GM11168 (cell line): ENCODE results near the gene RAB5B.

Experiments
- in situ Hi-C: fragments of 300-500 bp; cut with MboI; formaldehyde crosslinking; loops from one replicate; pipeline ENCODE4 v1.12.0; 2022; ENCODE audit warnings: low sequenced_read_pairs; ENCODE audit not compliant: unreplicated experiment

Gene RAB5B

DNA sequence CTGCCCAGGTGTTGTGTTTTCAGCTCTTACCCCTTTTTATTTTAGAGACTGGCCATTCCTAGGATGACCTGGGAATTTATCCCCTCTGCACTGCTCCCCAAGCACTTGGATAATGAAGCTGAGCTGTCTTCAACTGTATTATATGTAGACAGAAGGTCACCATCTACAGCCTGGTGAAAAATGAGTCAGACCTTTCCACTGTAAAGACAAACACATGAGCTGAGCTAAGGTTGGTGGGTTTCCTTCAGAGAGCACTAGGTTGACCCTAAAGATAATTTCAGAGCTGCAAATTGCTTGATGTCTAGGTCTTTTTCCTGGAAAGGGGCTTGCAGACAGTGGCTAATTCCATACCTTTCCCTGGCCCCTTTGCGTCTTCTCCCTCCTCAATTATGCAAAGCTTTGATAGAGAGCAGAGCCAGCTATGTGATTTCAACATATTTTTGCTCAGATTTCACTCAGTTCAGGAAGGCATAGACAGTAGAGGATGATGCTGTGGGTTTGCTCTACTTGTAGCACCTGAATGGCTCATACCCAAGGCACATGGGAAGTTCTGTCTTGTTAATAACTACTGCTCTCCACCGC lies 37.7 kb downstream of the RAB5B start:
- in situ Hi-C loops = no loop called here

DNA sequence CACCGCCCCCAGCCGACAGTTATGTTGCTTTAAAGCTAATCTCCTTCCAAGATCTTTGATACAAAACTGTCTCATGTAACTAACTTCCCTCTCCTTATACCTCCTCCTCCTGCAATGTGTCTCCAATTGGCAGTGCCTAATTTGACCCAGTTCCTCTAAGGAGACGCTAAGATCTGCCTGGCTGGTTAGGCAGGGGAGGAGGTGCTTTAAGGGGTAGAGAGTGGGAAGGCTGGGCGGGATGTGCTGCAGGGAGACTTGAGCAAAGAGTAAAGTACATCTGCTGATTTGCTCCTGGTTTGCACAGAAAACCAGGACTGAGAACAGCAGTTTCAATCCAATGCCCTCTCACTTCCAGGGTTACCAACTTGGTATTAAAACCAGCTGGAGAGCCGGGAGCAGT lies 39.6 kb downstream of the RAB5B start:
- in situ Hi-C loops = no loop called here

DNA sequence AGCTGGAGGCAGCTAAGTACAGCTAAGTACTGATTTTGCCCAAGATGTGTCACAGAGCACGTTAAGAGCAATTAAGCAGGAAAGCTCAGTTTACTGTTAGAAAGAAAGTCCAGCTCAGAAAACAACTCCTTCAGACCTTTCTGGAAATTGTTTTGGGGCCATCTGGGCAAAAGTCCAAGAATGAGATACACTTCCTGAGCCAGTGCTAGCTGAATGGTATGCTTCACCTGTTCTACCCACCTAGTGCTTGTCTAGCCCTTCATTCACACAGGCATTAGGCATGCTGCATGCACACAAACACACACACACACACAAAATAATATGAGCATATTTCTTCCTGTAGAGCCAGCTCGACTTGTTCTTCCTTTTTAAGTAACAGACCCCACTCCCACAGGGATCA lies 40.3 kb downstream of the RAB5B start:
- in situ Hi-C loops = no loop called here

DNA sequence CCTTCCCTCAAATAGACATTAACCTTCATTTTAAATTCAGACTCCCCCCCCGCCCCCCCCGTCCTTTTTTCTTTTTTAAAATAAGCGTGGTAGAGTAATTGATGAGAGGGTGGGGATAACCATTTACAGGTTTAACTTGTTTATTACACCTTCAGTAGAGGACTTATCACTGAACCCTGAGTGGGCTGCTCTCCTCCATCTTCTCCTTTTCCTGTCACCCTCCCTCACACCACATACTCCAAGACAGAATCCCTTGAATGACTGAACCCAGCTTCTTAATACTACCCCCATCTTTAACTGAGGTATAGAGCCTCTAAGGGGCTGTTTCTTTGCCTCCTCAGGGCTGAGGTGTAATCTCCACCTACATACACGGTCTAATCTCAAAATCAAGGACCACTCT lies 43.3 kb downstream of the RAB5B start:
- in situ Hi-C loops = no loop called here

DNA sequence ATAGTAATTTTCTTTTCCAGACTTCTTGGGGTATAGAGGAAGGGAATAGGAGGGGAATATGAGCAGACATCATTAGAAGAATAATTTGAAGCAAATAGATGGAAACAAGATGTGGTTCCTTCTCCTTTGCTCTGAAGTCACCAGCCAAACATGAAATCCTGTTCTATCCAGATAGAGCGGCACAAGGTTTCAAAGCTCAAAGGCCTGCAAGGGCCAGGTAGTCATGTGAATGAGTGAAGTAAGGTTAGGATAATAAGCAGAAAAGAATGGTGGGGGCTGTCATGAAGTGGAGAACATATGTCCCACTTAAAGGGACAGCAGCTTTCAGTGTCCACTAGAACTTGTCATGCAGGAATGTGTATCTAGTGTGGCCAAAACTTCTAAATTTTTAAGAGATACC lies 44.5 kb downstream of the RAB5B start:
- in situ Hi-C loops = no loop called here

DNA sequence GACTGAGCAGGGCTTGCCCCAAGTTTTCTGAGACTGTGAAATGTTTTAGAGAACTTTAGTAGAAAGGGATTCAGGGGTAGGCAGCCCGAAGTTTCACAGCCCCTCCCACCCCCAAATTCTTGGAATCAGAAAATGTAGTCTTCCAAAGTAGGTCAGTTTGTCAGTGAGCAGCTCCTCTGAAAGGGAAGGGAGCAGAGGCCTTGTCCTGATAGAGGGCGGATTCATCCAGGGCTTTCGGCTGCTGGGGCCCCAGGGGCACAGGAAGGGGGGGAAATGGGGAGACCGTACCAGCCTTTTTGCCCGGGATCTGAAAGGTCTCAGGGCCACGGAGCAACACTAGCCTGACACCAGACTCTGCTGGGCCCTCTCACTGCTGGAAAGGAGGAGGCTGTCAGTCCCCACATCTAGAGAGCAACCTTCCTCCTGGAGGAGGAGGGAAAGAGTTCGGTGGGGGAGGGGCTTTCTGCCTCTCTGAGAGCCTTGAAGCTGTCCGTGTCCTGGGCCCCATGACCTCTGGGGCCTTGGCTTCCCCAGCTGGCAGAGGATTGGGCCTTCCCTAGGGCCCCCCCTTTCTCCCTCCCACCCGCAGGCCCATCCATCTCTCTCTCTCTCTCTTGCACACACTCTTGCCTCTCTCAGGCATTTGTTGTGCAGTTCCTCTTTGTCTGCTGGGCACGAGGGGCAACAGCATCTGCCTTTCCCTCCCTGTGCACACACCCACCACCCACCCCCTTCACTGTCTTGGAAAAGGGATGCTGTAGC lies 46.7 kb downstream of the RAB5B start, which contains the start of gene IKZF4:
Gene IKZF4 (plus strand): TSS at position 621 of the 762 bp plus-strand sequence. CDS start 451 bp downstream, outside the sequence.
- in situ Hi-C loops = no loop called here

DNA sequence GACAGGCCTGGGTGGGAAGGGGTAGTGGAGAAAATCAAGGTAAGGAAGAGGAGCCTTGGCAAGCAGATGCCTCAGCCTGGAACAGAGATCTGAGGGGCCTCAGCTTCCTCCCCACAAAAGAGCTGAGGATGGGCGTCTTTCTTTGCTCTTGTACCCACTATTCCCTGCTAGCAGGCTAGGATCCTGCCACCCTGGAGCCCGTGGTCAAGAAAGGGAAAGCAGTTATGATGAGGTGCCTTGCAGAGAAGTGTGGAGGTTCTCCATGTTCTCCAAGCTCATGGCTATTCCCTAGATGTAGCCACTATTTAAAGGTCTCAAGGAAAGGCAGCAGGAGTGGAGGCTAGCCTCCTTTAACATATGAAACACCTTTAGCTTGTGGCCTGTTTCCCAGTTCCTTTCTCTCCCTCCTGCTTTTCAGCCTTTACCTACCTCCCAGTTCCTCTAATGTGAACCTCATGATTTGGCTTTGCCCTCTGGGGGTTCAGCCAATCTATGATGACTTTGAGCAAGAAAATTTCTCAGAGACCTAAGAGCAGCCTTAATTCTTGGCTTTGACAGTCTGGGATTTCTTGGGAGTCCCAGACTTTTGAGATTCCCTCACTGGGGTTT lies 48.1 kb downstream of the RAB5B start:
- in situ Hi-C loops = no loop called here

DNA sequence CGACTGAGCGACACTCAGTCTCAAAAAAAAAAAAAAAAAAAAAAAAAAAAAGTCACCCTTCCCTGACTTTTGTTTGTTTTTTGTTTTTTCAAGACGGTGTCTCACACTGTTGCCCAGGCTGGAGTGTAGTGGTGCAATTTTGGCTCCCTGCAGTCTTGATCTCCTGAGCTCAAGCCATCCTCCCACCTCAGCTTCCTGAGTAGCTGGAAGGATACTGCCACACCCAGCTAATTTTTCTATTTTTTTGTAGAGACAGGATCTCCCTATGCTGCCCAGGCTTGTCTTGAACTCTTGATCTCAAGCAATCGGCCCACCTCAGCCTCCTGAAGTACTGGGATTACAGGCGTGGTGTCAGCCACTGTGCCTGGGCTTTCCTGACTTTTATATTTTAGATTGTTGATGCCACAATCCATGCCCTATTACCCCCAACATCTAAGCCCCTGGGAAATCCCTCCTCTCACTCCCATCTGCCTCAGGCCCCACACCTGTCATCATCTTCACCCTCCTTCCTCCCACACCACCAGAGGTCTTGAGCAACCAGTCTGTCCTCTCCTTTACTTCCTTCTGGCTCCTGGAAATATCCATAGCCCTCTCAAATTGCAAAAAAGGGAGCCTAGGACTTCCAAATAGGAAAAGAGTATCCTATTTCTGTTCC lies 54.8 kb downstream of the RAB5B start:
- in situ Hi-C loops = no loop called here

DNA sequence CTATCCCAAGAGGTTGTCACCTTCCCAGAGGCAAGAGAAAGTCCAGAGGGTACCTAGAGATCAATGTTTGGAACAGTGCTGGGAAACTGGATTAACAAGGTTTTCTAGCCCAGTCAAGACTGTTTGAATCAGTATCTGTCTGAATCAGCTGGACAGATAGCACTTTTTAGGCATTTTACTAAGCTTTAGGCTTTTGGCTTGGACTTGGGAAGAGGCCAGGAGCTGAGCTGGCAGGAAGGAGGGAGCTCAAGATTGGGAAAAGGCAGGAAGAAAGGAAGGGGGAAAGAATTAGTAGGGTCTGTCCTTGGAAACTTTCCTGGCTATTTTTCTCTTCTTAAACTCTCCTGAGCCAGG lies 55.3 kb downstream of the RAB5B start:
- in situ Hi-C loops = no loop called here

DNA sequence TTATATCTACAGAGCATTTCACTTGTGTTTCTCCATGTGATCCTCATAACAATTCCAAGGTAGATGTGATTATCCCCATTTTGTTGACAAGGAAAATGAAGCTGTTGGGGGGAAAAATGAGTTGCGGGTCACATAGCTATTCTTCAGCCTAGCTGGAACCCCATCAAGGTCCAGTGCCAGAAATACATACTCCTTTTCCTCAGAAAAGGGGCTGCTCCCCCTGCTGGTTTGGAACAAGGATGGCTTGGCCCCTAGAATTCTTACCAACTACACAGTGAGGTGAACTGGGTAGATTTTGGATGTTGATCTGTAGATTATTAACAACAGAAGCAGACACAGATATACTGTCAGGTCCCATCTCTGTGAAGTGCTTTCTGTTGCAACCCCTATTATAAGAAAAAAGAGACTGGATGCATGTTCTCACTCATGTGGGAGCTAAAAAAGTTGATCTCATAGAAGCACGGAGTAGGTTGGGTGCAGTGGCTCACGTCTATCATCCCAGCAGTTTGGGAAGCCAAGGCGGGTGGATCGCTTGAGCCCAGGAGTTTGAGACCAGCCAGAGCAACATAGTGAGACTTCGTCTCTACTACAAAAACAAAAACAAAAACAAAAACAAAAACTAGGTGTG lies 55.9 kb downstream of the RAB5B start:
- in situ Hi-C loops = no loop called here

DNA sequence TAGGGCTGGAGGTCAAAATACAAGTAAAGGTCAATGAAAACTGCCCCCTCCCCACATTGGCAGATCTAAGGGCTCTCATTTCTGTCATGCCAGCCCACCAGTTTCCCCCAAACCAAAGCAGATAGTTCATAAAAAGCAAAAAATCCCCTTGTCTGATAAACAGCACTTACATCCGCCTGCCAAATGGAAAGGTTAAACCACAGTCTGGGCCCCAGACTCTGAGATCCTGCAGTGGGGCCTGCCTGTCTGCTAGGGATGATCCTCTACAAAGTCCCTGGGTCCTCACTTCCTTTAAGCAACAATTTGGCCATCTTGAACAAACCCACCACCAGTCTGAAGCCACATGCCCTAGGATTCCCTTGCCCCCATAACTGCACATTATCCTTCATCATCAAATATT lies 58.1 kb downstream of the RAB5B start:
- in situ Hi-C loops = no loop called here

DNA sequence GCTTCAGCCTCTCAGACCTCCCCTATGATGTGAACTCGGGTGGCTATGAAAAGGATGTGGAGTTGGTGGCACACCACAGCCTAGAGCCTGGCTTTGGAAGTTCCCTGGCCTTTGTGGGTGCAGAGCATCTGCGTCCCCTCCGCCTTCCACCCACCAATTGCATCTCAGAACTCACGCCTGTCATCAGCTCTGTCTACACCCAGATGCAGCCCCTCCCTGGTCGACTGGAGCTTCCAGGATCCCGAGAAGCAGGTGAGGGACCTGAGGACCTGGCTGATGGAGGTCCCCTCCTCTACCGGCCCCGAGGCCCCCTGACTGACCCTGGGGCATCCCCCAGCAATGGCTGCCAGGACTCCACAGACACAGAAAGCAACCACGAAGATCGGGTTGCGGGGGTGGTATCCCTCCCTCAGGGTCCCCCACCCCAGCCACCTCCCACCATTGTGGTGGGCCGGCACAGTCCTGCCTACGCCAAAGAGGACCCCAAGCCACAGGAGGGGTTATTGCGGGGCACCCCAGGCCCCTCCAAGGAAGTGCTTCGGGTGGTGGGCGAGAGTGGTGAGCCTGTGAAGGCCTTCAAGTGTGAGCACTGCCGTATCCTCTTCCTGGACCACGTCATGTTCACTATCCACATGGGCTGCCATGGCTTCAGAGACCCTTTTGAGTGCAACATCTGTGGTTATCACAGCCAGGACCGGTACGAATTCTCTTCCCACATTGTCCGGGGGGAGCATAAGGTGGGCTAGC lies 60.9 kb downstream of the RAB5B start:
- in situ Hi-C loops = no loop called here

DNA sequence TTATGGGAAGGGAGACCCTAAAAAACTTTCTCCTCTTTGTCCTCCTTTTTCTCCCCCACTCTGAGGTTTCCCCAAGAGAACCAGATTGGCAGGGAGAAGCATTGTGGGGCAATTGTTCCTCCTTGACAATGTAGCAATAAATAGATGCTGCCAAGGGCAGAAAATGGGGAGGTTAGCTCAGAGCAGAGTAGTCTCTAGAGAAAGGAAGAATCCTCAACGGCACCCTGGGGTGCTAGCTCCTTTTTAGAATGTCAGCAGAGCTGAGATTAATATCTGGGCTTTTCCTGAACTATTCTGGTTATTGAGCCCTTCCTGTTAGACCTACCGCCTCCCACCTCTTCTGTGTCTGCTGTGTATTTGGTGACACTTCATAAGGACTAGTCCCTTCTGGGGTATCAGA lies 63.3 kb downstream of the RAB5B start:
- in situ Hi-C loops = no loop called here

DNA sequence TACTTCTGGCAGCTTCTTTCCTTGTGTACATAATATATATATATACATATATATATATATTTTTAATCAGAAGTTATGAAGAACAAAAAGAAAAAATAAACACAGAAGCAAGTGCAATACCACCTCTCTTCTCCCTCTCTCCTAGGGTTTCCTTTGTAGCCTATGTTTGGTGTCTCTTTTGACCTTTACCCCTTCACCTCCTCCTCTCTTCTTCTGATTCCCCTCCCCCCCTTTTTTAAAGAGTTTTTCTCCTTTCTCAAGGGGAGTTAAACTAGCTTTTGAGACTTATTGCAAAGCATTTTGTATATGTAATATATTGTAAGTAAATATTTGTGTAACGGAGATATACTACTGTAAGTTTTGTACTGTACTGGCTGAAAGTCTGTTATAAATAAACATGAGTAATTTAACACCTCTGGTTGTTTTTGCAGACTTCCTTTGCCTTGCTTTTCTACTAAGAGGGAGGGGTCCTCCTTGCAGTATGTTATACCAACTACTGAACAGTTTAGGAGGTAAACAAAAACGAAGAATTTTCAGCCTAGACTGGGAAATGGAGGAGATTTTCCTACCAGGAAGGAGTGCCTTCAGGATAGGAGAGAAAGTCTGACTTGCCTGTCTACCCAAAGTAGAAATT lies 64.3 kb downstream of the RAB5B start:
- in situ Hi-C loops = no loop called here

DNA sequence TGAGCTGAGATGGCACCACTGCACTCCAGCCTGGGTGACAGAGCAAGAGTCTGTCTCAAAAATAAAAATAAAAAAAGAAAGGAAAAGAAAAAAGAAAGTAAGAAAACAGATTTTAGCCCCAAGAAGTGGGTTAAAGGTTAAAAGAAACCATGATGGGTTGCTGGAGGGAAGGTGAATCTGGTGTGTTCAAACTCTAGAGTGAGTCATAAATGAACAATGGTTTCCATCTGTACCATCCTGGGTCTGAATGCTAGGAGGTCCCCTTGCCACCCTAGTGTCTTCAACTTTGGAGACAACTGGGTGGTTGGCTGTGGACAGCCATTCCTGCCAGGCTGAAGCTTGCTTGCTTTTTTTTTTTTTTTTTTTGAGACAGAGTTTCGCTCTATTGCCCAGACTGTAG lies 66.3 kb downstream of the RAB5B start:
- in situ Hi-C loops = loop anchor here (10.0 kb wide), 1 partner anchor 305 kb away; no protein-coding TSS in a partner anchor

DNA sequence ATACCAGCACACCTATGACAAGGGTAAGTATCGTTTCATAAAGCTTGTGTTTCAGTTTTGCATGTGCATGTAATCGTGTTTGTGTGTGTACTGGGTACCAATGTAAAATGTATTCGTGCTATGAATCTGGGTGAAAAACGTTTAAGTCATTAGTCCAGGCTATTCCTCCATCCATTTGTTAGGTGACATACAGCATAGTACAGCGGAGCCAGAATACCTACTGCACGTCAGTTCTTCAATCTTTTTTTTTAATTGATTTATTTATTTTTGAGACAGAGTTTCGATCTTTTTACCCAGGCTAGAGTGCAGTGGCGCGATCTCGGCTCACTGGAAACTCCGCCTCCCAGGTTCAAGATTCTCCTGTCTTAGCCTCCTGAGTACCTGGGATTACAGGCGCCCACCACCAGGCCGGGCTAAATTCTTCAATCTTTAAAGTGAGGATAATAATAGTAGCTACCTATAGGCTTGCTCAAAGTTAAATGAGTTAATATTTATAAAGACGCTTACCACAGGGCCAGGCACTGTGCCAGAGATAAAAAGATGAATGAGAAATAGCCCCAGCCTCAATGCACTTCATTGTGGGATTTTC lies 67.2 kb downstream of the RAB5B start:
- in situ Hi-C loops = loop anchor here (10.0 kb wide), 1 partner anchor 306 kb away; no protein-coding TSS in a partner anchor

DNA sequence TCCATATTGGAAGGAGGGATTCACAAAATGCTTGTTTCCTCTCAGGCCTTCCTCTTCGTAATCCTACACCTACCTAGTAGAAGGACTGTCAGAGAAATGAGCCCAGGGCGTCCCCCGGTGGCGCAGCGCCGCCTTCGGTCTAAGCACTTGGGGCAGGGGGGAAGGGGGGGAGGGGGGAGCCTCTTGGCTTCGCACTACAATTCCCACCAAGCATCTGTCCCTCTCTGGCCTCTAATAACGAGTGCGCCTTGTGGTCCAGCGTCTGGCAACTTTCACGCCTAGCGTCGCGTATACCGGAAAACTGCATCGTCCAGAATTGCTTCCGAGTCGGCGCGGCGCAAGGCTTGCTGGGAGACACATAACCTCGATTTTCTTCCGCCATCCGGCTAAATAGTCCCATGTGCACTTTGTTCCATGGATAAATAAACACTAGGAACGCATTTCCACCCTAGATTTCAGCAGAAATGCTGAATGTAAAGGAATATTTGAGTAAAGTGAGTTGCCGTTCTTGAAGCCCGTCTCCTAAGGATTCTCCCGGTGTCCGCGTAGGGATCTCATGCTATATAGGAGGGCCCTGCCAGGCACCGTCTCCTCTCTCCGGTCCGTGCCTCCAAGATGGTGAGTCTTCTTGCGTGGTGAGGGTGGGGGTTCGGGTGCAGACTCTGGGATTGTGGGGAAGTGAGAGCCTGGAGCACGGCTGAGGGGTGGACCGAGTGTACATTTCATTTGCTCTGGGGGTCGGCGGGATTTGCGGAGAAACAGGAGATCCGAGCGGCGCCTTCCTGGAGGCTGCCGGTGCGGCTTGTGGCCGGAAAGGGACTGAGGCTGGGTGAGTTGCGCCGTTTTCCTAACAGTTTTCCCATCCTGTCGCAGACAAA lies 67.9 kb downstream of the RAB5B start, which contains the start of gene RPS26:
Gene RPS26 (plus strand): TSS at position 367 of the 878 bp plus-strand sequence. CDS start 249 bp downstream, at position 616.
- in situ Hi-C loops = loop anchor here (10.0 kb wide), 1 partner anchor 307 kb away; no protein-coding TSS in a partner anchor

DNA sequence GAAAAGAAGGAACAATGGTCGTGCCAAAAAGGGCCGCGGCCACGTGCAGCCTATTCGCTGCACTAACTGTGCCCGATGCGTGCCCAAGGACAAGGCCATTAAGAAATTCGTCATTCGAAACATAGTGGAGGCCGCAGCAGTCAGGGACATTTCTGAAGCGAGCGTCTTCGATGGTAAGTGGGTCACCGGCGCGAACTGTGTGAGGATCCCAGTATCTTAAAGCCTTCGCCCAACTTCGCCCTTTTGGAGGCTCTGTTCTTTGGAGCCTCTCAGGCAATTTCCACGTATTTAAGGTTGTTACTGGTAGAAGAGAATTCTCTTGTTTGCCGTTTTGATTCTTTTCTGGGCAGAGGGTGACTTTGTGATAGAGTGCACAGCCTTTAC lies 68.5 kb downstream of the RAB5B start:
- in situ Hi-C loops = loop anchor here (10.0 kb wide), 1 partner anchor 308 kb away; no protein-coding TSS in a partner anchor
